Osteocyte (in vitro differentiated cells): ENCODE results near the gene CETN1. TPM values are rescaled to one million over a fixed set of nuclear protein-coding genes. Genes with fewer than 3 reads are reported as not detected.

ENCODE experiments used
- DNase-seq: peaks from one replicate; pipeline ENCODE4 v3.0.0; 2021; ENCODE audit warnings: mixed read lengths; ENCODE audit not compliant: unreplicated experiment; ENCODE audit errors: extremely low spot score
- H3K27ac Mint-ChIP-seq: one replicate; pipeline ENCODE4 v1.8.0; 2021; ENCODE audit warnings: mild to moderate bottlenecking, mixed read lengths; ENCODE audit not compliant: unreplicated experiment
- H3K27me3 Mint-ChIP-seq: one replicate; pipeline ENCODE4 v1.8.0; 2021; ENCODE audit warnings: mixed read lengths; ENCODE audit not compliant: unreplicated experiment
- H3K36me3 Mint-ChIP-seq: one replicate; pipeline ENCODE4 v1.8.0; 2021; ENCODE audit warnings: mixed read lengths; ENCODE audit not compliant: unreplicated experiment
- H3K4me1 Mint-ChIP-seq: one replicate; pipeline ENCODE4 v1.8.0; 2021; ENCODE audit warnings: mixed read lengths; ENCODE audit not compliant: unreplicated experiment
- H3K4me3 Mint-ChIP-seq: one replicate; pipeline ENCODE4 v1.8.0; 2021; ENCODE audit warnings: mild to moderate bottlenecking, moderate library complexity, mixed read lengths; ENCODE audit not compliant: unreplicated experiment
- H3K9me3 Mint-ChIP-seq: one replicate; pipeline ENCODE4 v1.8.0; 2021; ENCODE audit warnings: mixed read lengths; ENCODE audit not compliant: unreplicated experiment
- CTCF ChIP-seq: fragments of 200-600 bp; sonication (generic); IDR thresholded peaks from 2 replicates; pipeline ENCODE4 v1.5.0; 2021; ENCODE audit warnings: antibody characterized with exemption, mild to moderate bottlenecking, moderate library complexity
- total RNA-seq: library from RNA; stranded (reverse); gene quantifications from 2 replicates; pipeline ENCODE4 v1.2.1, GENCODE V29; 2021

The CETN1 gene
- total RNA-seq, 1 donor from 2014 or later, result not detected

GRCh38 chr18:629269-630150 is 49.3 kb downstream of the CETN1 start:
- peaks cover 3% of the 10 kb centered on the region for H3K27me3 Mint-ChIP-seq
- H3K4me3 Mint-ChIP-seq, result no peak overlapping the region
- DNase-seq, result no peak
- no peak overlapping the region for H3K27ac Mint-ChIP-seq
- peaks cover 4% of the 10 kb centered on the region for H3K4me1 Mint-ChIP-seq
- no peaks in the 10 kb centered on the region for H3K36me3 Mint-ChIP-seq
- peak; percentile 21 for TF ChIP-seq CTCF
- H3K9me3 Mint-ChIP-seq, result no peaks in the 10 kb centered on the region

GRCh38 chr18:631560-631959 is 51.4 kb downstream of the CETN1 start:
- H3K9me3 Mint-ChIP-seq, result no peaks in the 10 kb centered on the region
- no peak overlapping the region for H3K4me3 Mint-ChIP-seq
- no peak for TF ChIP-seq CTCF
- no peaks in the 10 kb centered on the region for H3K36me3 Mint-ChIP-seq
- H3K4me1 Mint-ChIP-seq, result peaks cover 8% of the 10 kb centered on the region
- no peak for DNase-seq
- peaks cover 3% of the 10 kb centered on the region for H3K27me3 Mint-ChIP-seq
- H3K27ac Mint-ChIP-seq, result no peak overlapping the region

Other genes starting within 250 kb of the CETN1 start
- 113 and 120 TPM in 2 replicates for gene COLEC12, start 79.7 kb upstream of the CETN1 start, total RNA-seq
- gene CLUL1, start 16.6 kb downstream of the CETN1 start, total RNA-seq, result 0.52 and 0.62 TPM in 2 replicates
- gene TYMS, start 77.3 kb downstream of the CETN1 start, total RNA-seq, result 31.0 and 35.7 TPM in 2 replicates
- gene ENOSF1, start 132.2 kb downstream of the CETN1 start, total RNA-seq, result 22.3 and 25.0 TPM in 2 replicates
- gene YES1, start 231.9 kb downstream of the CETN1 start, total RNA-seq, result 37.6 and 44.8 TPM in 2 replicates